GM19372 (cell line): Measurements from ENCODE around the gene RFLNA.

ENCODE experiments used
- ATAC-seq: cut with Tn5 transposase; IDR thresholded peaks from one replicate; pipeline ENCODE4 v1.9.1; 2021; ENCODE audit warnings: mild to moderate bottlenecking, low read depth, moderate library complexity; ENCODE audit not compliant: unreplicated experiment

RFLNA gene

GRCh38 chr12:124334976-124335375, 40.1 kb downstream of the RFLNA start:
- no peak for ATAC-seq

GRCh38 chr12:124335426-124336183, 40.7 kb downstream of the RFLNA start:
- no peak for ATAC-seq

DNA sequence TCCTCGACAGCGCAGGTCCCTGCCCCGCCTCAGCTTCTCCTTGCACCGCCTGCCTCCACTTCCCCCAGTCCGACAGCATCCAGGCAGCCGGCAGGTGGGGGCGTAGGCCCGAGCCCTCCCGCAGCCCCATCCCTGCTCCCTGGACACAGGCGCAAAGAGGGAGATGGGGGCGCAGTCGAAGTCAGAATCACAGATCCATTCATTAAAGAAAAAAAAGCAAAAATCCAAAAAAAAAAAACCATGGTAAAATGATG, 41.2 kb downstream of the RFLNA start:
- no peak for ATAC-seq

DNA sequence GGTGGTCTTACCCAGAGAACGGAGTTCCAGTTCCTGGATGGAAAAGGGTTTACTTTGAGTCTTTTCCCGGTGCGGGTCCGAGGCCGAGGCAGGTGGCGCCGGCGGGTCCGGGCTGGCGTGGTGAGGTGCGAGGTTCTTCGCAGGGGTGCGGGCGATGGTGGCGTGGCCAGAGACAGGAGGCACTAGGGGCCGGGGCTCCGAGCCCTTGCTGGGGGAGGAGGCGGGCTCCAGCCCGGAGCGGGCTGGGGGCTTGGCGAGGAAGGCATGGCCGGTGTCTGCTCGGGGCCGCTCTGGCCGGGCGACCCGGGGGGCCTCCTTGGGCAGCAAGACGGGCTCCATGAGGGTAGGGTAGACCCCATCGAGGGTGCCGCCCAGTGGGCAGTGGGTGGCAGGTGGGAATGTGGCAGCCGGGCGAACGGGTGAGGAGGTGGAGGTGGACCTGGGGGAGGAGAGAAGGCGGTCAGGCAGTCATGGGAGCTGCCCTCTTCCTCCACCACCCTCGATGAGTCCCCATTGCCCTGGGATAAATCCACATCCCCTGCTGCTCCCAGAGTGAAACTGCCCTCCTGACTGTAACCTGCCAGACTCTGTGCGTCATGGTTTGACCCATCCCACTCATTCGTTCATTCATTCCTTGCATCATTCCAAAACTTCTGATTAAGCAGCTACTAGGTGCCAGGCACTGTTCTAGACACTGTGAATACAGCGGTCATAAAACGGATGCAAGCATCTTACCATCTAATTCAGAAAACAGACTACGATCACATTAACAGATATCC, 42.0 kb downstream of the RFLNA start:
- no peak for ATAC-seq

GRCh38 chr12:124337622-124338021, 42.7 kb downstream of the RFLNA start:
- no peak for ATAC-seq

DNA sequence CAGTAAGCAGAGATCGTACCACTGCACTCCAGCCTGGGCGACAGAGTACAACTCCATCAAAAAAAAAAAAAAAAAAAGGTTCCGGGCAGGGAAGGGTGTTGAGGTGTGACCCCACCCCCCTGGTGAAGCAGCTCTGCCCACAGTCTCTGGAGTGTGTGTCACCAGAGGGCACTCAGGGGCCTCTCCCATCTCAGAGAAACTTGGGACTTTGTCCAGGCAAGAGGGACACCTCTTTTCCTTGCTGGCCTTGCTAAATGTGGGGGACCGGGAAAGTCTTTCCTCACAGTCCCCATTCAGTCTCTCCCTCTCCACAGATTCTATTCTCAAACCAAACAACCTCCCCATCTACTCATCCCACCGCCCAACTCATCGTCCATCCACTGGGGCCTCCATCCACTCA, 43.6 kb downstream of the RFLNA start:
- ATAC-seq, result no peak

GRCh38 chr12:124338876-124339603, 44.1 kb downstream of the RFLNA start:
- no peak for ATAC-seq

DNA sequence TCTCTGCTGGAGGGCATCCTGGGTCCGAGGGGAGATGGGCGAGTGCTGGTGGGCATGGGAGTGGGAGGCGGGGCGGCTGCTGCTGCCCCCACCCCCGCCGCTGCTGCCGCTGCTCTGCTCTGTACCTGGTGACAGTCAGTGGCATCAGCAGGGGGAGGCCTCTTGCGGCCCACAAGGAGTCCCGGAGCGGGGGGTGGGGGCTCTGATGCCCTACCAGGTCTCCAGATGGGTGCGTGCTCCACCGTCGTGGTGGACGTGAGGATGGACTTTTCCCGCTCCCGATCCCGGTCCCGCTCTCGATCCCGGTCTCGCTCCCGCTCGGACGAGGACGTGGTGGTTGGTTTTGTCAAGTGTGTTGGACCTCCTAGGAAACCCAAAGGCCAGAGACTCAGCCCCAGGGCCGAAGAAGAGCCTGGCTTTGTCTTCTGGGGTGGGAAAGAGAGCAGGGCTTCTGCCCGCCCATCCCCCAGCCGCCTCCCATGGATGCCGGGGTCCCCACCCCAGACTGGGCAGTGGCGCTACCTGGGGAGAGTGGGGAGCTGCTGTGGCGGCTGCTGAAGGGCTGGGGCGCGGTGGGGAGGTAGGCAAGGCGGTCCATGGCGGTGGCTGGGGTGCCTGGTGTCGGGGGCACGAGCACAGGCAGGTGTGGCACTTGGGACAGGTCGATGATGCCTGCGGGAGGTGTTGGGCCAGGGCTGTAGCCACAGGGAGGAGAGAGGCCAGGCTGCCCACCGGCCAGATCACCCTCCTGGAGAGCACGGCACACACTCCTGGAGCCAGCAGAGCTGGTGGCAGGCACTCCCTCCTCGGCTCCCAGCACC, 45.4 kb downstream of the RFLNA start:
- no peak for ATAC-seq

- ATAC-seq, result no peak
These were observed 46.8 kb downstream of the RFLNA start for GRCh38 chr12:124341645-124342069.

- no peak for ATAC-seq
These were observed 49.1 kb downstream of the RFLNA start for GRCh38 chr12:124344022-124344421.

GRCh38 chr12:124344526-124344925, 49.6 kb downstream of the RFLNA start:
- ATAC-seq, result no peak

GRCh38 chr12:124345795-124346194, 50.9 kb downstream of the RFLNA start:
- ATAC-seq, result no peak

GRCh38 chr12:124346425-124347168, 51.7 kb downstream of the RFLNA start:
- ATAC-seq, result no peak

DNA sequence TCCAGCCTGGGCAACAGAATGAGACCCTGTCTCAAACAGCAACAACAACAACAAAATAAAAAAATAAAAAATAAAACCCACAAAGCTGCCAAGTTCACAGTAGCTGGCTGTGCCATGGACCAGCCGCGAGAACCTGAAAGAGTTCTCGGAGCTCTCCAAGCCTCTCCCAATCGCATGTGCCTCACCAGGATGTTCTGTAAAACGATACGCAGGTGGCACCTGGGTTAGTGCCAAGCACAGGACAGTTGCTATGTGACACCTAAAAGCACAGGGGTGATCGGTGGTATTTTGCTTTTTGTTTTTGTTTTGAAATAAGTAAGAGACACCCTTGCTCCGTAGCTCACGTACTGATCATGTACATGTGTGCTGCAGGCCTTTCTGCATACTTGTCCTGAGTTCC, 52.4 kb downstream of the RFLNA start:
- no peak for ATAC-seq

GRCh38 chr12:124347805-124348658, 53.1 kb downstream of the RFLNA start:
- ATAC-seq, result no peak

GRCh38 chr12:124348659-124349380, 53.9 kb downstream of the RFLNA start:
- ATAC-seq, result no peak

DNA sequence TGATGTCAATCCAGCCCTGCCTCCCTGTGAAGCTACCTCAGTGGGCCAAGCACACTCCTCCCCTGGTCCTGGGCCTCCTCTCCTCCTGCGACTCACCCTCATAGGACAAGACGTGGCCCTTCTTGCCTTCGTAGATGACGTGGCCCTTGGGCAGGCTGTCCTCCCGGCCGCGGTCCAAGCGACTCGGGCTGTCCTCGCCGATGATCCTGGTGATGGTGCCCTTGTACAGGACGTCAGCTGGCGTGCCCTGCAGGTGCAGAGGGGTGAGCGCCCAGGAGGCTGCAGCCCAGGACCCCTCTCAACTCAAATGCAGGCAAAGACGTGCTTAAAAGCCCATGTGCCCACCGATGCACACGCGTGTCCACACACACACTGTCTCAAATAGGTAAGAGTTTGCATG, 55.6 kb downstream of the RFLNA start:
- ATAC-seq, result no peak

GRCh38 chr12:124351422-124351821, 56.5 kb downstream of the RFLNA start:
- no peak for ATAC-seq
